Panc1 (cell line): ENCODE measurements around the gene TMEM40. TPM values are rescaled to one million over a fixed set of nuclear protein-coding genes. Genes with fewer than 3 reads are reported as not detected.

ENCODE experiments used
- ATAC-seq: fragments of 200-7000 bp; cut with Tn5 transposase; 2 replicates; pipeline ENCODE4 v1.9.1; 2020; ENCODE audit warnings: mild to moderate bottlenecking, moderate library complexity
- BruUV-seq: library from RNA; stranded (reverse); fragments of 400-500 nt; replicated peaks from 2 replicates; lab custom pipeline; 2021; lab: Mats Ljungman, UMichigan
- CTCF ChIA-PET: fragments of 300-600 bp; sonication (Branson Sonifier 250); formaldehyde crosslinking; loops from one replicate; lab custom pipeline; 2022; ENCODE audit warnings: antibody characterized with exemption; lab: Charles Lee
- POLR2A ChIA-PET: fragments of 300-600 bp; sonication (Branson Sonifier 250); formaldehyde crosslinking; loops from one replicate; lab custom pipeline; 2022; ENCODE audit warnings: antibody characterized with exemption; lab: Charles Lee
- DNase-seq: peaks from one replicate; pipeline ENCODE4 v3.0.0-alpha.2; 2010; ENCODE audit warnings: low read depth, low spot score
- H3K27ac ChIP-seq: 2 replicates; pipeline ENCODE4 v1.5.1; 2011; ENCODE audit warnings: mild to moderate bottlenecking, low read length, inconsistent platforms
- H3K27me3 ChIP-seq: fragments of 200-500 bp; sonication (Bioruptor generic); 2 replicates; pipeline ENCODE4 v1.6.0; 2014; ENCODE audit warnings: low read length, inconsistent platforms; ENCODE audit not compliant: control insufficient read depth, insufficient read depth
- H3K36me3 ChIP-seq: fragments of 200-500 bp; sonication (Bioruptor generic); 2 replicates; pipeline ENCODE4 v1.5.1; 2014; ENCODE audit warnings: inconsistent platforms, mild to moderate bottlenecking, low read length, moderate library complexity; ENCODE audit not compliant: control insufficient read depth, insufficient read depth
- H3K4me1 ChIP-seq: 2 replicates; pipeline ENCODE4 v1.5.1; 2011; ENCODE audit warnings: inconsistent platforms, mild to moderate bottlenecking, low read length, moderate library complexity; ENCODE audit not compliant: control insufficient read depth, insufficient read depth
- H3K4me3 ChIP-seq, 2 experiments: 2 replicates each; pipeline ENCODE4 v1.5.1; 2011 to 2012; ENCODE audit warnings: low read depth in 2 of 2, low read length in 2 of 2, mild to moderate bottlenecking in 2 of 2, inconsistent platforms in 1 of 2, moderate library complexity in 1 of 2
- H3K9me3 ChIP-seq: fragments of 200-500 bp; sonication (Bioruptor generic); 2 replicates; pipeline ENCODE4 v1.5.1; 2014; ENCODE audit warnings: low read depth, mild to moderate bottlenecking, inconsistent platforms, low read length, moderate library complexity; ENCODE audit not compliant: control insufficient read depth, insufficient read depth
- POLR2AphosphoS5 ChIP-seq: IDR thresholded peaks from 2 replicates; pipeline ENCODE4 v1.6.1; 2012; ENCODE audit warnings: mild to moderate bottlenecking, low read depth, low read length, moderate library complexity
- SIN3A ChIP-seq: IDR thresholded peaks from 2 replicates; pipeline ENCODE4 v1.6.1; 2012; ENCODE audit warnings: low read depth, mild to moderate bottlenecking, low read length, moderate library complexity, borderline replicate concordance; ENCODE audit not compliant: insufficient read depth
- TCF7L2 ChIP-seq: IDR thresholded peaks from 2 replicates; pipeline ENCODE4 v1.6.1; 2011; ENCODE audit warnings: mild to moderate bottlenecking, low read depth, low read length, inconsistent platforms
- in situ Hi-C: cut with HindIII; loops from 2 replicates; pipeline ENCODE4 v1.10.0; 2016; ENCODE audit warnings: low sequenced_read_pairs, low pct_unique_long_range_greater_than_20kb
- intact Hi-C: fragments of 100-400 bp; cut with micrococcal nuclease; formaldehyde crosslinking; loops from one replicate; pipeline ENCODE4 v1.10.0; 2022; ENCODE audit not compliant: unreplicated experiment
- total RNA-seq: library from RNA; stranded (reverse); gene quantifications from one replicate; pipeline ENCODE4 v1.2.1, GENCODE V29; 2021; ENCODE audit not compliant: unreplicated experiment
- TF ChIP-seq, protein P1 (sequence below), 2 experiments: IDR thresholded peaks; 2 replicates each; pipeline ENCODE4 v1.6.1; 2011 to 2012; ENCODE audit warnings: low read depth in 2 of 2, control low read depth in 1 of 2, low read length in 1 of 2, mild to moderate bottlenecking in 1 of 2, moderate library complexity in 1 of 2; ENCODE audit not compliant: insufficient read depth in 1 of 2
- TF ChIP-seq, protein P2 (sequence below): fragments of 450-650 bp; IDR thresholded peaks from 2 replicates; pipeline ENCODE4 v1.5.1; 2017; ENCODE audit warnings: mild to moderate bottlenecking

Gene TMEM40
- total RNA-seq, 1 experiment from 2014 or later = 1.3 TPM

DNA sequence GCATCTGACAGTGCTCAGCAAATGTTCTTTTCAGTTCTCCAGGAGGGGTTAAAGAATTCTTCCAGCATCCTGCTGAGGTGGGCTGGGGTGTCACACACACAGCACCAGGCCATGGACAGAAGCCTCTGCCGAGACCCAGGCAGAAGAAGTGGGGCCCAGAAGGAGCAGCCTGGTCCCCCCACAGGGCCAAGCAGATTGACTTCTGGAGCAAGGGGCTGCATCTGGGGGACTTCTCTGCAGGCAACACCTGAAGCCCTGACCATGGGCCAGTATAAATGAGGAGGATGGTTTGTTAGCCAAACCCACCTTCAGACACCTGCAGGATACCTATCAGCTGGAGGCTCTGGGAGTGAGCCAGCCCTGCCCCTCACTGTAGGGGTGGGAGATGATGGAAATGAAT is 16.2 kb upstream of the TMEM40 start:
- no peak for DNase-seq
- ChIA-PET POLR2A (no interaction called here), CTCF (no interaction called here)
- TF ChIP-seq TCF7L2 (no peak), POLR2AphosphoS5 (no peak), SIN3A (no peak)
- TF ChIP-seq, protein P1, sequence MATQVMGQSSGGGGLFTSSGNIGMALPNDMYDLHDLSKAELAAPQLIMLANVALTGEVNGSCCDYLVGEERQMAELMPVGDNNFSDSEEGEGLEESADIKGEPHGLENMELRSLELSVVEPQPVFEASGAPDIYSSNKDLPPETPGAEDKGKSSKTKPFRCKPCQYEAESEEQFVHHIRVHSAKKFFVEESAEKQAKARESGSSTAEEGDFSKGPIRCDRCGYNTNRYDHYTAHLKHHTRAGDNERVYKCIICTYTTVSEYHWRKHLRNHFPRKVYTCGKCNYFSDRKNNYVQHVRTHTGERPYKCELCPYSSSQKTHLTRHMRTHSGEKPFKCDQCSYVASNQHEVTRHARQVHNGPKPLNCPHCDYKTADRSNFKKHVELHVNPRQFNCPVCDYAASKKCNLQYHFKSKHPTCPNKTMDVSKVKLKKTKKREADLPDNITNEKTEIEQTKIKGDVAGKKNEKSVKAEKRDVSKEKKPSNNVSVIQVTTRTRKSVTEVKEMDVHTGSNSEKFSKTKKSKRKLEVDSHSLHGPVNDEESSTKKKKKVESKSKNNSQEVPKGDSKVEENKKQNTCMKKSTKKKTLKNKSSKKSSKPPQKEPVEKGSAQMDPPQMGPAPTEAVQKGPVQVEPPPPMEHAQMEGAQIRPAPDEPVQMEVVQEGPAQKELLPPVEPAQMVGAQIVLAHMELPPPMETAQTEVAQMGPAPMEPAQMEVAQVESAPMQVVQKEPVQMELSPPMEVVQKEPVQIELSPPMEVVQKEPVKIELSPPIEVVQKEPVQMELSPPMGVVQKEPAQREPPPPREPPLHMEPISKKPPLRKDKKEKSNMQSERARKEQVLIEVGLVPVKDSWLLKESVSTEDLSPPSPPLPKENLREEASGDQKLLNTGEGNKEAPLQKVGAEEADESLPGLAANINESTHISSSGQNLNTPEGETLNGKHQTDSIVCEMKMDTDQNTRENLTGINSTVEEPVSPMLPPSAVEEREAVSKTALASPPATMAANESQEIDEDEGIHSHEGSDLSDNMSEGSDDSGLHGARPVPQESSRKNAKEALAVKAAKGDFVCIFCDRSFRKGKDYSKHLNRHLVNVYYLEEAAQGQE (IDR thresholded peaks at IDR 0.05; ENCODE audit: insufficient read depth in 1 of 2, low read depth in 2 of 2, low read length in 1 of 2) = no peak
- TF ChIP-seq, protein P2, sequence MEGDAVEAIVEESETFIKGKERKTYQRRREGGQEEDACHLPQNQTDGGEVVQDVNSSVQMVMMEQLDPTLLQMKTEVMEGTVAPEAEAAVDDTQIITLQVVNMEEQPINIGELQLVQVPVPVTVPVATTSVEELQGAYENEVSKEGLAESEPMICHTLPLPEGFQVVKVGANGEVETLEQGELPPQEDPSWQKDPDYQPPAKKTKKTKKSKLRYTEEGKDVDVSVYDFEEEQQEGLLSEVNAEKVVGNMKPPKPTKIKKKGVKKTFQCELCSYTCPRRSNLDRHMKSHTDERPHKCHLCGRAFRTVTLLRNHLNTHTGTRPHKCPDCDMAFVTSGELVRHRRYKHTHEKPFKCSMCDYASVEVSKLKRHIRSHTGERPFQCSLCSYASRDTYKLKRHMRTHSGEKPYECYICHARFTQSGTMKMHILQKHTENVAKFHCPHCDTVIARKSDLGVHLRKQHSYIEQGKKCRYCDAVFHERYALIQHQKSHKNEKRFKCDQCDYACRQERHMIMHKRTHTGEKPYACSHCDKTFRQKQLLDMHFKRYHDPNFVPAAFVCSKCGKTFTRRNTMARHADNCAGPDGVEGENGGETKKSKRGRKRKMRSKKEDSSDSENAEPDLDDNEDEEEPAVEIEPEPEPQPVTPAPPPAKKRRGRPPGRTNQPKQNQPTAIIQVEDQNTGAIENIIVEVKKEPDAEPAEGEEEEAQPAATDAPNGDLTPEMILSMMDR = no peak
- Histone ChIP-seq H3K4me1 (no peaks in the 10 kb centered on the region), H3K27ac (no peak overlapping the region), H3K36me3 (no peaks in the 10 kb centered on the region), H3K4me3 (no peak overlapping the region), H3K27me3 (no peaks in the 10 kb centered on the region), H3K9me3 (no peaks in the 10 kb centered on the region)
- in situ Hi-C loops (no loop called here), intact Hi-C loops (no loop called here)
- no TSS peak for BruUV-seq
- ATAC-seq = no peak

DNA sequence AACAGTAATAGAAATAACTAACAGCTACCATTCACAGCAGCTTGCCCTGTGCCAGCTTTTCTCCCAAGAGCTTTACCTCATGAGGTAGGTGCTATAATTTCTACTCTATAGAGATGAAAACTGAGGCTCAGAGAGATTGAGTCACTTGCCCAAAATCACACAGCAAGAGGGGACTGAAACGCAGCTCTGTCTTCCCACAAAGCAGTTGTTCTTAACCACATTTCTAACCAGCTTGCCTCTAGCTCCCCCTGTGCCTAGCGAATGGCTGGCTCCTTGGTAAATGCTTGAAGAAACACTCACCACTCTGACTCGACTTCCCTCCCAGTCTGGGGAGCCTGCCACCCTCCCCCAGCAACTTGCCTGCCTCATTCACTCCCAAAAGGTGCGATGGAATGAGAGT is 15.6 kb upstream of the TMEM40 start:
- Histone ChIP-seq H3K36me3 (no peaks in the 10 kb centered on the region), H3K4me1 (no peaks in the 10 kb centered on the region), H3K4me3 (no peak overlapping the region), H3K9me3 (no peaks in the 10 kb centered on the region), H3K27me3 (no peaks in the 10 kb centered on the region), H3K27ac (no peak overlapping the region)
- no peak for DNase-seq
- ChIA-PET CTCF (interaction anchor here (1.0 kb wide), 1 partner anchor 11 kb away, joined by 4 read pairs; no protein-coding TSS in a partner anchor), POLR2A (no interaction called here)
- in situ Hi-C loops (no loop called here), intact Hi-C loops (no loop called here)
- TF ChIP-seq TCF7L2 (no peak), SIN3A (no peak), POLR2AphosphoS5 (no peak)
- TF ChIP-seq, protein P1 (IDR thresholded peaks at IDR 0.05; ENCODE audit: insufficient read depth in 1 of 2, low read depth in 2 of 2, low read length in 1 of 2) = no peak
- TF ChIP-seq, protein P2 = no peak
- no TSS peak for BruUV-seq
- no peak for ATAC-seq
